ENCODE measurements around the gene TUBB4A. TPM values are rescaled to one million over a fixed set of nuclear protein-coding genes. Genes with fewer than 3 reads are reported as not detected.

TUBB4A gene
- polyA plus RNA-seq, 2 of the 4 experiments (the other 2 are of a cell fraction), result 2.2 to 15.4 TPM

DNA sequence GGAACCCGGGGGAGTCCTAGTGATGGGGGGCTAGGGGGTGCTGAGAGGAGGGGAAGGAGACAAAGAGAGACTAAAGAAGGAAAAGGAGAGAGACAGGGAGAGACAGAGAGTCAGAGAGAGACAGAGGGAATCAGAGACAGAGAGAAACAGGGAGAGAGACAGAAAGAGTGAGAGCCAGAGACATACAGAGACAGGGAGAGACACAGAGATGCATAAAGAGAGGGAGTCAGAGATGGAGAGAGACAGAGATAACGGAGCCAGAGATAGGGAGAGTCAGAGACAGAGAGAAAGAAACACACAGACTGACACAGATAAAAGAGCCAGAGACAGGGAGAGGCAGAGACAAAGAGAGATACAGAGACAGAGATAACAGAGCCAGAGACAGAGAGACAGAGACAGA lies 27.2 kb upstream of the TUBB4A start (continued):
- no peak for TF ChIP-seq CEBPB (IDR thresholded peaks at IDR 0.05)

DNA sequence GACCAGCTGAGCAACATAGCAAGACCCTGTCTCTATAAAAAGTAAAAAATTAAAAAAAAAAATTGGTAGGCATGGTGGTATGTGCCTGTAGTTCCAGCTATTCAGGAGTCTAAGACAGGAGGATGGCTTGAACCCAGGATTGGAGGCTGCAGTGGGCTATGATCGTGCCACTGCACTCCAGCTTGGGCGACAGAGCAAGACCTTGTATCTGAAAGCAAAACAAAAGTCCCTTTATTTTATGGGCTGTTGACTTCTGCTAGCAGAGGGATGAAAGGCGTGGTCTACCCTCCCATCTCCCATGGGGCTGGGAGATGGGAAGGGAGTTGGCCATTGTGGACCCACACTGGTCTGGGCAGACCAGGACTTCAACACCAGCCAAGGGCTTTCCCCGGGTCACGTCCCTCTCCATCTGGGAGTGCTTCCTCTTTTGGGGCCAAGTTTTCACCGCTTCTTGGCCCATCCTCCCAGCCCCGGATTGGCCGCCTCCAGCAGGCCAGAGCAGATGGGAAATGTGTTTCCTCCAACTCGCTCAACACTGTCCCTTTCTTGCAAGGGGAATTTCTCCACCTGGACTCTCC lies 26.5 kb upstream of the TUBB4A start:
- Histone ChIP-seq H3K9me3 (no peaks in the 10 kb centered on the region), H3K27ac (peak overlapping the region in 1 of 2 experiments; percentile 99; a peak in 3 of 6 replicates), H3K4me1 (peaks cover 32% of the 10 kb centered on the region), H3K4me2 (no peak overlapping the region), H3K4me3 (no peak overlapping the region)
- TF ChIP-seq, protein P1, sequence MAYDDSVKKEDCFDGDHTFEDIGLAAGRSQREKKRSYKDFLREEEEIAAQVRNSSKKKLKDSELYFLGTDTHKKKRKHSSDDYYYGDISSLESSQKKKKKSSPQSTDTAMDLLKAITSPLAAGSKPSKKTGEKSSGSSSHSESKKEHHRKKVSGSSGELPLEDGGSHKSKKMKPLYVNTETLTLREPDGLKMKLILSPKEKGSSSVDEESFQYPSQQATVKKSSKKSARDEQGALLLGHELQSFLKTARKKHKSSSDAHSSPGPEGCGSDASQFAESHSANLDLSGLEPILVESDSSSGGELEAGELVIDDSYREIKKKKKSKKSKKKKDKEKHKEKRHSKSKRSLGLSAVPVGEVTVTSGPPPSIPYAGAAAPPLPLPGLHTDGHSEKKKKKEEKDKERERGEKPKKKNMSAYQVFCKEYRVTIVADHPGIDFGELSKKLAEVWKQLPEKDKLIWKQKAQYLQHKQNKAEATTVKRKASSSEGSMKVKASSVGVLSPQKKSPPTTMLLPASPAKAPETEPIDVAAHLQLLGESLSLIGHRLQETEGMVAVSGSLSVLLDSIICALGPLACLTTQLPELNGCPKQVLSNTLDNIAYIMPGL (CRISPR knock-in tag; IDR thresholded peaks at IDR 0.05; ENCODE audit: borderline replicate concordance), result no peak
- no peak for TF ChIP-seq EHMT2 (IDR thresholded peaks at IDR 0.05; ENCODE audit: low read depth)
- TF ChIP-seq, protein P2, sequence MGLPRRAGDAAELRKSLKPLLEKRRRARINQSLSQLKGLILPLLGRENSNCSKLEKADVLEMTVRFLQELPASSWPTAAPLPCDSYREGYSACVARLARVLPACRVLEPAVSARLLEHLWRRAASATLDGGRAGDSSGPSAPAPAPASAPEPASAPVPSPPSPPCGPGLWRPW (IDR thresholded peaks at IDR 0.05), result no peak
- TF ChIP-seq NFE2L2 (conservative IDR thresholded peaks at IDR 0.05; ENCODE audit: low read length), result no peak
- no peak for TF ChIP-seq HOXB5 (CRISPR knock-in tag; IDR thresholded peaks at IDR 0.05)
- no peak for TF ChIP-seq CEBPB (IDR thresholded peaks at IDR 0.05)
- TF ChIP-seq GATA3 (IDR thresholded peaks at IDR 0.05; ENCODE audit: borderline replicate concordance), result no peak
- ATAC-seq, result no peak
- ChIA-PET CTCF (no interaction called here), POLR2A (no interaction called here)
- peak in 1 of 2 experiments; percentile 36 for DNase-seq (ENCODE audit: low read depth in 1 of 2, low spot score in 1 of 2)
- 87% methylated on average over 9 of the region's 9 CpGs for WGBS (ENCODE audit: missing lambda C conversion rate)
- FAIRE-seq, result no peak

DNA sequence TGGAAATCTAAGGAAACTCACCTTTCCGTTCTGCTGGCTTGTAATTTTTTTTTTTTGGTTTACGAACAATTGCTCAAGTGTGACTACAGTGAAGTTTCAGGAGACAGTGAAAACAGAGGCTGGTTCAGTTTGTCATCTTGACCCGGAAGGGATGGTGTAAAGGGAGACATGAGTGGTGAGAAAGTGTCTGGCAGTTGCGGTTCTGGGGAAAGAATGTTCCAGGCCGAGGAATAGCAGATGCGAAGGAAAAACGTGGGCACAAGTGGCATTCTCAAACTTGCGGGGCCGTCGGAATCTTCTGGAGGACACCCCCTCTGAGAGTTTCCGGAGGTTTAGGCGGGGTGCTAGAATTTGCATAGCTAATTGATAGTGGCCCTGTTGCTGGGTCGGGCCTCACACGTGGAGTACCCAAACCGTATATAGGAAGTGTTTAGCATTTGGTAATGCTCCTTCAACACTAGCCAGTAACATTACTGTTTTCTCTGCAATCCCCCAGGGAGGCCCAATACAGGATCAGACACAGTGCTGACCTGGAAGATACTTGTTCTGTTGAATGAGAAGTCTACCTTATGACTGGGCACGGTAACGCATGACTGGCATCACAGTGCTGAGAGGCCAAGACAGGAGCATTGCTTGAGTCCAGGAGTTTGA lies 25.9 kb upstream of the TUBB4A start:
- no peaks in the 10 kb centered on the region for H3K9me3 ChIP-seq
- ATAC-seq, result no peak
- ChIA-PET POLR2A (no interaction called here), CTCF (no interaction called here)
- FAIRE-seq, result no peak
- 89% methylated on average over 16 of the region's 17 CpGs for WGBS (ENCODE audit: missing lambda C conversion rate)
- peaks cover 32% of the 10 kb centered on the region for H3K4me1 ChIP-seq
- no peak overlapping the region for H3K4me2 ChIP-seq
- DNase-seq (ENCODE audit: low read depth in 1 of 2, low spot score in 1 of 2), result no peak
- H3K27ac ChIP-seq, result no peak overlapping the region
- no peak overlapping the region for H3K4me3 ChIP-seq
- TF ChIP-seq TP53 (CRISPR knock-in tag; IDR thresholded peaks at IDR 0.05), result no peak
- TF ChIP-seq EP300 (IDR thresholded peaks at IDR 0.05), result no peak
- TF ChIP-seq HOXA7 (CRISPR knock-in tag; IDR thresholded peaks at IDR 0.05), result no peak
- TF ChIP-seq EHF (CRISPR knock-in tag; IDR thresholded peaks at IDR 0.05), result no peak

DNA sequence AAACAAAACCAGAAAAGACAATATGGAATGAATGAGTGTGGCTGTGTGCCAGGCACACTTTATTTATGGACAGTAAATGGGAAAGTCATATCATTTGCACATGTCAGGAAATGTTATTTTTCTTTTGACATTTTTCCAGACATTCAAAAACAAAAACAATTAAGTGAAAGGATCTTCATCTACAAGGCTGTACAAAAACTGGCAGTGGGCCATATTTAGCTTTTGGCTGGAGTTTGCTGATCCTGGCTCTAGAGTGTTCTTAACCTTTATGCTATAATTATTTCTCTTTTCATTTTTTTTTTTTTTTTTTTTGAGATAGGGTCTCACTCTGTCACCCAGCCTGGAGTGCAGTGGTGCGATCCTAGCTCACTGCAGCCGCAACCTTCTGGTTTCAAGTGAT lies 22.2 kb upstream of the TUBB4A start:
- H3K4me3 ChIP-seq, result no peak overlapping the region
- WGBS (ENCODE audit: missing lambda C conversion rate), result 93% methylated on average over 2 of the region's 2 CpGs
- peaks cover 35% of the 10 kb centered on the region for H3K4me1 ChIP-seq
- FAIRE-seq (no peak), ATAC-seq (no peak), DNase-seq (ENCODE audit: low read depth in 1 of 2, low spot score in 1 of 2) (no peak)
- no peak overlapping the region for H3K4me2 ChIP-seq
- ChIA-PET POLR2A (interaction anchor here (0.6 kb wide), 1 partner anchor 88 kb away, joined by 3 read pairs; no protein-coding TSS in a partner anchor), CTCF (interaction anchor here (0.8 to 1.0 kb wide), 2 partner anchors 43 to 339 kb away, joined by 3 read pairs; partner anchors contain the start of gene DENND1C)
- no peak for TF ChIP-seq FOSB (CRISPR knock-in tag; IDR thresholded peaks at IDR 0.05)
- TF ChIP-seq, protein P3, sequence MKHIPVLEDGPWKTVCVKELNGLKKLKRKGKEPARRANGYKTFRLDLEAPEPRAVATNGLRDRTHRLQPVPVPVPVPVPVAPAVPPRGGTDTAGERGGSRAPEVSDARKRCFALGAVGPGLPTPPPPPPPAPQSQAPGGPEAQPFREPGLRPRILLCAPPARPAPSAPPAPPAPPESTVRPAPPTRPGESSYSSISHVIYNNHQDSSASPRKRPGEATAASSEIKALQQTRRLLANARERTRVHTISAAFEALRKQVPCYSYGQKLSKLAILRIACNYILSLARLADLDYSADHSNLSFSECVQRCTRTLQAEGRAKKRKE (CRISPR knock-in tag; IDR thresholded peaks at IDR 0.05; ENCODE audit: low read depth), result no peak
- TF ChIP-seq ESRRA (IDR thresholded peaks at IDR 0.05; ENCODE audit: borderline replicate concordance, low read length), result no peak
- TF ChIP-seq JUNB (IDR thresholded peaks at IDR 0.05), result no peak
- no peak for TF ChIP-seq MAFK (IDR thresholded peaks at IDR 0.05; ENCODE audit: partially characterized antibody)
- no peak for TF ChIP-seq GATA3 (IDR thresholded peaks at IDR 0.05; ENCODE audit: borderline replicate concordance)
- TF ChIP-seq, protein P1 (CRISPR knock-in tag; IDR thresholded peaks at IDR 0.05; ENCODE audit: borderline replicate concordance), result no peak
- no peak for TF ChIP-seq HOXB13 (CRISPR knock-in tag; IDR thresholded peaks at IDR 0.05; ENCODE audit: low read depth)
- TF ChIP-seq, protein P4, sequence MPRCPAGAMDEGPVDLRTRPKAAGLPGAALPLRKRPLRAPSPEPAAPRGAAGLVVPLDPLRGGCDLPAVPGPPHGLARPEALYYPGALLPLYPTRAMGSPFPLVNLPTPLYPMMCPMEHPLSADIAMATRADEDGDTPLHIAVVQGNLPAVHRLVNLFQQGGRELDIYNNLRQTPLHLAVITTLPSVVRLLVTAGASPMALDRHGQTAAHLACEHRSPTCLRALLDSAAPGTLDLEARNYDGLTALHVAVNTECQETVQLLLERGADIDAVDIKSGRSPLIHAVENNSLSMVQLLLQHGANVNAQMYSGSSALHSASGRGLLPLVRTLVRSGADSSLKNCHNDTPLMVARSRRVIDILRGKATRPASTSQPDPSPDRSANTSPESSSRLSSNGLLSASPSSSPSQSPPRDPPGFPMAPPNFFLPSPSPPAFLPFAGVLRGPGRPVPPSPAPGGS (IDR thresholded peaks at IDR 0.05), result no peak
- TF ChIP-seq SMC3 (IDR thresholded peaks at IDR 0.05), result no peak
- TF ChIP-seq POLR2A (IDR thresholded peaks at IDR 0.05; ENCODE audit: low read length), result no peak
- no peak for TF ChIP-seq CBX8 (IDR thresholded peaks at IDR 0.05)
- TF ChIP-seq, protein P5, sequence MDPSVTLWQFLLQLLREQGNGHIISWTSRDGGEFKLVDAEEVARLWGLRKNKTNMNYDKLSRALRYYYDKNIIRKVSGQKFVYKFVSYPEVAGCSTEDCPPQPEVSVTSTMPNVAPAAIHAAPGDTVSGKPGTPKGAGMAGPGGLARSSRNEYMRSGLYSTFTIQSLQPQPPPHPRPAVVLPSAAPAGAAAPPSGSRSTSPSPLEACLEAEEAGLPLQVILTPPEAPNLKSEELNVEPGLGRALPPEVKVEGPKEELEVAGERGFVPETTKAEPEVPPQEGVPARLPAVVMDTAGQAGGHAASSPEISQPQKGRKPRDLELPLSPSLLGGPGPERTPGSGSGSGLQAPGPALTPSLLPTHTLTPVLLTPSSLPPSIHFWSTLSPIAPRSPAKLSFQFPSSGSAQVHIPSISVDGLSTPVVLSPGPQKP (IDR thresholded peaks at IDR 0.05; ENCODE audit: low read depth, low read length), result no peak
- no peaks in the 10 kb centered on the region for H3K9me3 ChIP-seq
- no peak overlapping the region for H3K27ac ChIP-seq

All from A549 (cell line).